HG03342 (cell line): ENCODE results near the gene SUSD4.

Experiments
- ATAC-seq: cut with Tn5 transposase; IDR thresholded peaks from one replicate; pipeline ENCODE4 v1.9.1; 2021; ENCODE audit warnings: mild to moderate bottlenecking, moderate library complexity; ENCODE audit not compliant: unreplicated experiment

SUSD4 gene

GRCh38 chr1:223363057-223363855 lies 720 bp downstream of the SUSD4 start:
- no peak for ATAC-seq

GRCh38 chr1:223358826-223359225 lies 5.2 kb downstream of the SUSD4 start:
- ATAC-seq: no peak

GRCh38 chr1:223355699-223356098 lies 8.3 kb downstream of the SUSD4 start:
- no peak for ATAC-seq

GRCh38 chr1:223353939-223354338 lies 10.0 kb downstream of the SUSD4 start:
- ATAC-seq: no peak

- ATAC-seq: no peak
These were observed 11.0 kb downstream of the SUSD4 start for GRCh38 chr1:223352944-223353343.

GRCh38 chr1:223350361-223350908 lies 13.5 kb downstream of the SUSD4 start:
- ATAC-seq: no peak

- ATAC-seq: no peak
These were observed 14.7 kb downstream of the SUSD4 start for GRCh38 chr1:223349241-223349640.

GRCh38 chr1:223348439-223348838 lies 15.5 kb downstream of the SUSD4 start:
- no peak for ATAC-seq

GRCh38 chr1:223347583-223347982 lies 16.4 kb downstream of the SUSD4 start:
- ATAC-seq: no peak

- no peak for ATAC-seq
These were observed 17.7 kb downstream of the SUSD4 start for GRCh38 chr1:223346311-223346710.

GRCh38 chr1:223345720-223346119 lies 18.3 kb downstream of the SUSD4 start:
- ATAC-seq: no peak

GRCh38 chr1:223344491-223344890 lies 19.5 kb downstream of the SUSD4 start:
- ATAC-seq: no peak

GRCh38 chr1:223343692-223344091 lies 20.3 kb downstream of the SUSD4 start:
- ATAC-seq: no peak

- no peak for ATAC-seq
These were observed 22.9 kb downstream of the SUSD4 start for GRCh38 chr1:223341121-223341520.

GRCh38 chr1:223340637-223341036 lies 23.3 kb downstream of the SUSD4 start:
- ATAC-seq: no peak

- ATAC-seq: no peak
These were observed 24.1 kb downstream of the SUSD4 start for GRCh38 chr1:223339861-223340260.

- ATAC-seq: no peak
These were observed 24.9 kb downstream of the SUSD4 start for GRCh38 chr1:223338811-223339746.

- ATAC-seq: no peak
These were observed 26.7 kb downstream of the SUSD4 start for GRCh38 chr1:223337174-223337869.

- ATAC-seq: no peak
These were observed 29.8 kb downstream of the SUSD4 start for GRCh38 chr1:223334156-223334555.

GRCh38 chr1:223332997-223333396 lies 31.0 kb downstream of the SUSD4 start:
- ATAC-seq: no peak

GRCh38 chr1:223331929-223332328 lies 32.0 kb downstream of the SUSD4 start:
- no peak for ATAC-seq
